Measurements from ENCODE around the gene AHCTF1. TPM values are rescaled to one million over a fixed set of nuclear protein-coding genes. Genes with fewer than 3 reads are reported as not detected.
"Not testable (repeated sequence)": the region's sequence is repeated elsewhere in the genome, so short reads cannot be mapped to it uniquely, and the experiment has no call there.

The AHCTF1 gene
- total and polyA plus RNA-seq, 10 of the 15 experiments (the other 5 are each of a cell fraction or from before 2014, with no cell fraction given), result 3.4 to 45.5 (median 17.8) TPM

DNA sequence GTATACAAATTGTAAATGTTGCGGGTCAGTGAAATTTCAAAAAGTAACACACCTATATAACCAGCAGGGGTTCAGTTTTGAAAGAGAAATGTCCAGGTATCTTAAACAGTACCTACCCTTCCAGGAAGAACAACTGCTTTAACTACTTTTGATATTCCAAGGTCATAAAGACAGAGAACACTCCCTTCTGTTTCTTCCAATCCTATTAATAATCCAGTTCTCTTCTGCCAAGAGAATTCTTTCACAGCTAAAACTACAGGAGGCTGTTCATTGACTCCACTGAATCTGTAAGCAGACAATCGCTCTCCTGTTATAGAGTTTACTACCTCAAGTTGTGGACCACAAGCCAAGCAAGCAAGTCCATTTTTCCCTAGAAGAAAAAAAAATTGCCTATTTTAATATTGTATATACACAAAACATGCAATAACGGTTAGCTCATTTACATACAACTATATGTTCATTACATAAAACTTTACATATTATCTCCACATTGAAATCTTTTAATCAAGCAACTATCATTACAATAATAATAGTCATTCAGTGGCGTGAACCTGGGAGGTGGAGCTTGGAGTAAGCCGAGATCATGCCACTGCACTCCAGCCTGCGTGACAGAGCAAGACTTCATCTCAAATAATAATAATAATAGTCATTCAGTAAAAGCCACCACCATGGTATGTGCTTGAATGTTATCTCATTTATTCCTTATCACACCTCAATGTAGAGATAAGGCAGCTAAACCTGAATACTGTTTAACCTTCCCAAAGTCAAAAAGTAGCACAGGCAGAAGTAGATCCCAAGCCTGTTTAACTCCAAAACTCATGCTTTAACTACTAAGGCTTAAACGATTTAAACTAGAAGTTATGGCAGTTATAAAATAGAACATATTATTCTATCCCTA is 15.5 kb downstream of the AHCTF1 start:
- intact Hi-C loops (cut with micrococcal nuclease; ENCODE audit: unreplicated experiment); H3K9ac ChIP-seq (ENCODE audit: control insufficient read depth, insufficient read depth, low read length); H3K9me3 ChIP-seq (replicated peaks; ENCODE audit: control insufficient read depth, insufficient read depth, low read length); ATAC-seq; H4K20me1 ChIP-seq (ENCODE audit: control insufficient read depth, insufficient read depth); in situ Hi-C loops (cut with MboI); FAIRE-seq; DNase-seq (ENCODE audit: low read depth, low spot score); CTCF ChIA-PET; H3K4me2 ChIP-seq (ENCODE audit: control insufficient read depth, insufficient read depth); H3K4me1 ChIP-seq (ENCODE audit: control insufficient read depth, insufficient read depth, low read length); RAD21 ChIA-PET (ENCODE audit: unreplicated experiment); H2AFZ ChIP-seq (ENCODE audit: control insufficient read depth, low read depth, low read length); BruUV-seq (replicated peaks); H3K27ac ChIP-seq (ENCODE audit: control insufficient read depth, insufficient read depth); H3K27me3 ChIP-seq (replicated peaks in 1 of 2; ENCODE audit: control insufficient read depth in 2 of 2, insufficient read depth in 2 of 2, low read length in 1 of 2); H3K4me3 ChIP-seq: not testable (repeated sequence)
- Histone ChIP-seq H3K36me3 (ENCODE audit: control insufficient read depth in 2 of 2, insufficient read depth in 2 of 2, low read length in 1 of 2) (peaks cover 6 to 22% of the 10 kb centered on the region in 2 experiments), H3K79me2 (ENCODE audit: control insufficient read depth, insufficient read depth, low read length) (peaks cover 26% of the 10 kb centered on the region)
- ChIA-PET POLR2A (interaction anchor here (0.5 to 0.7 kb wide), 3 partner anchors 18 to 457 kb away, joined by 3 to 7 read pairs (median 3); no protein-coding TSS in a partner anchor), SMC1A (ENCODE audit: uncharacterized antibody, unreplicated experiment) (interaction anchor here (0.6 to 1.9 kb wide), 3 partner anchors 9 to 338 kb away, joined by 3 to 4 read pairs (median 3); no protein-coding TSS in a partner anchor)
- WGBS (ENCODE audit: insufficient coverage, insufficient replicate concordance, low lambda C conversion rate, missing lambda C conversion rate), result 90% methylated on average over 7 of the region's 7 CpGs

GRCh38 chr1:246907472-246907871 is 24.3 kb downstream of the AHCTF1 start:
- Histone ChIP-seq H3K4me2 (ENCODE audit: control insufficient read depth, insufficient read depth) (no peak overlapping the region), H3K79me2 (ENCODE audit: control insufficient read depth, insufficient read depth, low read length) (no peaks in the 10 kb centered on the region), H3K4me1 (ENCODE audit: control insufficient read depth, insufficient read depth, low read length) (no peaks in the 10 kb centered on the region), H4K20me1 (ENCODE audit: control insufficient read depth, insufficient read depth) (no peaks in the 10 kb centered on the region), H3K4me3 (no peak overlapping the region), H3K36me3 (ENCODE audit: control insufficient read depth in 2 of 2, insufficient read depth in 2 of 2, low read length in 1 of 2) (peaks cover 2 to 40% of the 10 kb centered on the region in 2 experiments; a peak in 3 of 4 replicates), H3K27me3 (replicated peaks in 1 of 2; ENCODE audit: control insufficient read depth in 2 of 2, insufficient read depth in 2 of 2, low read length in 1 of 2) (no peaks in the 10 kb centered on the region), H3K9ac (ENCODE audit: control insufficient read depth, insufficient read depth, low read length) (no peak overlapping the region), H3K9me3 (replicated peaks; ENCODE audit: control insufficient read depth, insufficient read depth, low read length) (no peaks in the 10 kb centered on the region), H2AFZ (ENCODE audit: control insufficient read depth, low read depth, low read length) (no peak overlapping the region), H3K27ac (ENCODE audit: control insufficient read depth, insufficient read depth) (no peak overlapping the region)
- no TSS peak for BruUV-seq (replicated peaks)
- ATAC-seq (peak; percentile 76), DNase-seq (ENCODE audit: low read depth, low spot score) (no peak), FAIRE-seq (peak; percentile 57)
- ChIA-PET POLR2A (no interaction called here), RAD21 (ENCODE audit: unreplicated experiment) (interaction anchor here (0.7 to 2.4 kb wide), 4 partner anchors 53 to 579 kb away, joined by 3 to 27 read pairs (median 7); no protein-coding TSS in a partner anchor), SMC1A (ENCODE audit: uncharacterized antibody, unreplicated experiment) (interaction anchor here (0.9 to 2.7 kb wide), 6 partner anchors 8 to 67 kb away, joined by 3 to 19 read pairs (median 4); no protein-coding TSS in a partner anchor), CTCF (interaction anchor here (0.7 to 2.1 kb wide), 14 partner anchors 9 to 579 kb away, joined by 3 to 26 read pairs (median 5); no protein-coding TSS in a partner anchor)
- in situ Hi-C loops (cut with MboI) (no loop called here), intact Hi-C loops (cut with micrococcal nuclease; ENCODE audit: unreplicated experiment) (loop anchor here (1.0 to 5.0 kb wide), 2 partner anchors 64 to 580 kb away; no protein-coding TSS in a partner anchor)
- TF ChIP-seq GABPA (IDR thresholded peaks at IDR 0.05; ENCODE audit: low read depth), result no peak
- TF ChIP-seq RUNX3 (IDR thresholded peaks at IDR 0.05; ENCODE audit: low read length), result peak; percentile 9; the same call in 1 of the 2 replicates
- no peak for TF ChIP-seq ZNF207 (IDR thresholded peaks at IDR 0.05; ENCODE audit: borderline replicate concordance)
- TF ChIP-seq RAD21 (IDR thresholded peaks at IDR 0.05; ENCODE audit: insufficient read depth, low read depth, low read length), result peak; percentile 59
- TF ChIP-seq SMC3 (IDR thresholded peaks at IDR 0.05; ENCODE audit: borderline replicate concordance, low read length), result peak; percentile 12; the same call in 1 of the 2 replicates
- TF ChIP-seq MYC (IDR thresholded peaks at IDR 0.05; ENCODE audit: insufficient read depth, insufficient read length, insufficient replicate concordance, low read length, severe bottlenecking), result no peak
- no peak for TF ChIP-seq NBN (IDR thresholded peaks at IDR 0.05)
- no peak for TF ChIP-seq IKZF2 (IDR thresholded peaks at IDR 0.05)
- TF ChIP-seq, protein P1, sequence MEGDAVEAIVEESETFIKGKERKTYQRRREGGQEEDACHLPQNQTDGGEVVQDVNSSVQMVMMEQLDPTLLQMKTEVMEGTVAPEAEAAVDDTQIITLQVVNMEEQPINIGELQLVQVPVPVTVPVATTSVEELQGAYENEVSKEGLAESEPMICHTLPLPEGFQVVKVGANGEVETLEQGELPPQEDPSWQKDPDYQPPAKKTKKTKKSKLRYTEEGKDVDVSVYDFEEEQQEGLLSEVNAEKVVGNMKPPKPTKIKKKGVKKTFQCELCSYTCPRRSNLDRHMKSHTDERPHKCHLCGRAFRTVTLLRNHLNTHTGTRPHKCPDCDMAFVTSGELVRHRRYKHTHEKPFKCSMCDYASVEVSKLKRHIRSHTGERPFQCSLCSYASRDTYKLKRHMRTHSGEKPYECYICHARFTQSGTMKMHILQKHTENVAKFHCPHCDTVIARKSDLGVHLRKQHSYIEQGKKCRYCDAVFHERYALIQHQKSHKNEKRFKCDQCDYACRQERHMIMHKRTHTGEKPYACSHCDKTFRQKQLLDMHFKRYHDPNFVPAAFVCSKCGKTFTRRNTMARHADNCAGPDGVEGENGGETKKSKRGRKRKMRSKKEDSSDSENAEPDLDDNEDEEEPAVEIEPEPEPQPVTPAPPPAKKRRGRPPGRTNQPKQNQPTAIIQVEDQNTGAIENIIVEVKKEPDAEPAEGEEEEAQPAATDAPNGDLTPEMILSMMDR (IDR thresholded peaks at IDR 0.05 in 2 of 3, conservative IDR thresholded peaks at IDR 0.05 in 1 of 3; ENCODE audit: control insufficient read depth in 2 of 3, extremely low read depth in 1 of 3, insufficient read depth in 1 of 3, low read depth in 3 of 3, low read length in 3 of 3), result peak; percentile 36 to 40 (median 37); a peak in 4 of 6 replicates
- TF ChIP-seq SREBF2 (IDR thresholded peaks at IDR 0.05; ENCODE audit: low read length), result no peak
- TF ChIP-seq IRF5 (IDR thresholded peaks at IDR 0.05; ENCODE audit: borderline replicate concordance), result no peak
- TF ChIP-seq POLR2A (IDR thresholded peaks at IDR 0.05; ENCODE audit: low read depth, low read length), result no peak
- TF ChIP-seq JUNB (IDR thresholded peaks at IDR 0.05), result no peak
- 100% methylated on average over 1 of the region's 1 CpG for WGBS (ENCODE audit: insufficient coverage, insufficient replicate concordance, low lambda C conversion rate, missing lambda C conversion rate)
